Hepatocyte (in vitro differentiated cells): ENCODE data around the gene USP43.

Source experiments
- CTCF ChIP-seq: fragments of 200-600 bp; sonication (generic); IDR thresholded peaks from 2 replicates; pipeline ENCODE4 v1.5.1; 2016; ENCODE audit warnings: antibody characterized with exemption, mild to moderate bottlenecking; ENCODE audit not compliant: poor library complexity
- EZH2 ChIP-seq: fragments of 200-600 bp; sonication (generic); IDR thresholded peaks from 2 replicates; pipeline ENCODE4 v1.6.1; 2016; ENCODE audit warnings: antibody characterized with exemption, mild to moderate bottlenecking, borderline replicate concordance
- EZH2phosphoT487 ChIP-seq: fragments of 200-600 bp; sonication (generic); IDR thresholded peaks from one replicate; pipeline ENCODE4 v1.6.1; 2018; ENCODE audit warnings: antibody characterized with exemption, mild to moderate bottlenecking, low read depth, moderate library complexity; ENCODE audit not compliant: unreplicated experiment, severe bottlenecking

GRCh38 chr17:9707948-9708347, 62.6 kb downstream of the USP43 start:
- TF ChIP-seq CTCF (no peak), EZH2phosphoT487 (no peak), EZH2 (no peak)
